HFFc6 (cell line): ENCODE measurements around the gene ZNF669. TPM values are rescaled to one million over a fixed set of nuclear protein-coding genes. Genes with fewer than 3 reads are reported as not detected.

Source experiments
- DNase-seq: peaks from one replicate; pipeline ENCODE4 v3.0.0-alpha.2; 2018
- H3K27ac Mint-ChIP-seq: 2 replicates; pipeline ENCODE4 v1.8.0; 2020; ENCODE audit warnings: mild to moderate bottlenecking, mixed read lengths
- H3K27me3 Mint-ChIP-seq: 2 replicates; pipeline ENCODE4 v1.8.0; 2021; ENCODE audit warnings: mild to moderate bottlenecking, moderate library complexity, mixed read lengths; ENCODE audit not compliant: insufficient read depth
- H3K36me3 Mint-ChIP-seq: 2 replicates; pipeline ENCODE4 v1.8.0; 2021; ENCODE audit warnings: low read depth, mixed read lengths
- H3K4me1 Mint-ChIP-seq: 2 replicates; pipeline ENCODE4 v1.8.0; 2020; ENCODE audit warnings: low read depth, mixed read lengths
- H3K4me3 Mint-ChIP-seq: 2 replicates; pipeline ENCODE4 v1.8.0; 2020; ENCODE audit warnings: mild to moderate bottlenecking, moderate library complexity, mixed read lengths
- H3K9me3 Mint-ChIP-seq: 2 replicates; pipeline ENCODE4 v1.8.0; 2020; ENCODE audit warnings: mild to moderate bottlenecking, mixed read lengths
- total RNA-seq, 6 experiments: library from RNA; stranded (reverse); fragmentation: NEBNext Ultra II Directional; extraction: Animal tissue kit (Norgen Biotek cat#: 25700); gene quantifications; 2 replicates in 1 of 6; 3 replicates in 5 of 6; pipeline ENCODE4 v1.2.3, GENCODE V29; 2021
- TF ChIP-seq, protein P1 (sequence below): fragments of 200-600 bp; sonication (generic); IDR thresholded peaks from 2 replicates; pipeline ENCODE4 v1.5.0; 2021; ENCODE audit warnings: antibody characterized with exemption, mild to moderate bottlenecking

Gene ZNF669
- total RNA-seq, 6 experiments from 2014 or later: 4.4 to 5.4 (median 4.8) TPM

DNA sequence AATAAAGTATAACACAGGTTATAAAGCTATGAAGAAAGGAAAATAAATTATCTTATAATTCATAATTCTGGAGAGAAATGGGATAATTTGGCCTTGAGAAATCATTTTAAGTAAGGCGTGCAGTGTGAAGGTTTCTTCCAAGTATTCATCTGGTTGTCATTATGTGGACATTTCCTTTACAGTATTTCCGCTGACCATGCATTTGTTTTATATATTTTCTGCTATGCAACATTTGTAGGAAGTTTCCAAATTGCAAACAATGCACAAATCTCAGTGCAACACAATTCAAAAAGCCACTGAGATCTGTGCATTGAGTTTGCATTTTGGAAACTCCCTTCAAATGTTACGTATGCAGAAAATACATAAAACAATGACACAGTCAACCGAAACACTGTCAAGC is 43.4 kb downstream of the ZNF669 start:
- peaks cover 33% of the 10 kb centered on the region for H3K36me3 Mint-ChIP-seq
- peaks cover 58% of the 10 kb centered on the region for H3K9me3 Mint-ChIP-seq
- H3K4me1 Mint-ChIP-seq: no peaks in the 10 kb centered on the region
- H3K27me3 Mint-ChIP-seq: peaks cover 1% of the 10 kb centered on the region; the same call in 1 of the 2 replicates
- TF ChIP-seq, protein P1, sequence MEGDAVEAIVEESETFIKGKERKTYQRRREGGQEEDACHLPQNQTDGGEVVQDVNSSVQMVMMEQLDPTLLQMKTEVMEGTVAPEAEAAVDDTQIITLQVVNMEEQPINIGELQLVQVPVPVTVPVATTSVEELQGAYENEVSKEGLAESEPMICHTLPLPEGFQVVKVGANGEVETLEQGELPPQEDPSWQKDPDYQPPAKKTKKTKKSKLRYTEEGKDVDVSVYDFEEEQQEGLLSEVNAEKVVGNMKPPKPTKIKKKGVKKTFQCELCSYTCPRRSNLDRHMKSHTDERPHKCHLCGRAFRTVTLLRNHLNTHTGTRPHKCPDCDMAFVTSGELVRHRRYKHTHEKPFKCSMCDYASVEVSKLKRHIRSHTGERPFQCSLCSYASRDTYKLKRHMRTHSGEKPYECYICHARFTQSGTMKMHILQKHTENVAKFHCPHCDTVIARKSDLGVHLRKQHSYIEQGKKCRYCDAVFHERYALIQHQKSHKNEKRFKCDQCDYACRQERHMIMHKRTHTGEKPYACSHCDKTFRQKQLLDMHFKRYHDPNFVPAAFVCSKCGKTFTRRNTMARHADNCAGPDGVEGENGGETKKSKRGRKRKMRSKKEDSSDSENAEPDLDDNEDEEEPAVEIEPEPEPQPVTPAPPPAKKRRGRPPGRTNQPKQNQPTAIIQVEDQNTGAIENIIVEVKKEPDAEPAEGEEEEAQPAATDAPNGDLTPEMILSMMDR: no peak
- no peak overlapping the region for H3K27ac Mint-ChIP-seq
- H3K4me3 Mint-ChIP-seq: no peak overlapping the region
- DNase-seq: no peak

DNA sequence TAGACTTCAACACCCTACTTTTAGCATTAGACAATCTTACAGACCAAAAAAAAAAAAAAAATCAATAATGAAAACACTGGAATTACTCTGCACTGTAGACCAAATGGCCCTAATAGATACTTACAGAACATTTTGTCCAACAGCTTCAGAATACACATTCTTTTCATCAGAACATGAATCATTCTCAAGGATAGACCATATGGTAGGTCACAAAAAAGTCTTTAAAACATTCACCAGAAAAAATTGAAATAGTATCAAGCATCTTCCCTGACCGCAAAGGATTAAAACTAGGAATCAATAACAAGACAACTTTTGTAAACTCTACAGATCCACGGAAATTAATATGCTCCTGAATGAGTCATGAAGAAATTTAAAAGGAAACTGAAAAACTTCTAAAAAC is 48.1 kb downstream of the ZNF669 start:
- Mint-ChIP-seq H3K27ac (no peak overlapping the region), H3K4me1 (0 out of 2 replicates have a peak, but pooled peaks cover 6% of the 10 kb centered on the region), H3K27me3 (no peaks in the 10 kb centered on the region), H3K4me3 (no peak overlapping the region), H3K9me3 (peaks cover 65% of the 10 kb centered on the region), H3K36me3 (peaks cover 35% of the 10 kb centered on the region)
- DNase-seq: no peak
- TF ChIP-seq, protein P1: no peak

DNA sequence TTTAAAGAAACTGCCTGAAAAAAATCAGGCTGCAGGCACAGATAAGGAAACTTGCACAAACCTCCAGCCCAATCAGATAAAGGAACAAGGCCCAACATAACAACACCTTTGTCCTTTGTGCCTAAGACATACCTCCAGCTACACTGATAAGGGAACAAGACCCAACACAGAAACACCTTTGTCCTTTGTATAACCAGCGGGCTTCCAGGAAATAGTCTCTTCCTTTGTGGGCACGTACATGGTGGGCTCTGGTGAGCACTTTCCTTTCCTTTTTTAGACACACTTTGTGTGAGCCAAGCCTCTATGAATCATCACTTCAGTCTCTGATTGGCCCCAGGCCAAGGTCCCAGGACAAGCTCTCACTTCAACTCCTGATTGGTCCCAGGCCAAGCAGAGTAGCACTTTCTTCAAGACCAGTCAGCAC is 49.2 kb downstream of the ZNF669 start:
- Mint-ChIP-seq H3K9me3 (peaks cover 75% of the 10 kb centered on the region), H3K27ac (no peak overlapping the region), H3K4me3 (no peak overlapping the region), H3K4me1 (0 out of 2 replicates have a peak, but pooled peaks cover 6% of the 10 kb centered on the region), H3K36me3 (peaks cover 35% of the 10 kb centered on the region), H3K27me3 (no peaks in the 10 kb centered on the region)
- TF ChIP-seq, protein P1: no peak
- DNase-seq: no peak

Other genes starting within 250 kb of the ZNF669 start
- 10 to 100 TPM; 28.2 to 32.8 (median 30.6) TPM for gene AHCTF1, start 172.4 kb downstream of the ZNF669 start, total RNA-seq
- gene ZNF695, start 96.3 kb downstream of the ZNF669 start, total RNA-seq: 1 to 10 TPM in 5 of 6 experiments, under 1 TPM in 1; 0.78 to 3.2 (median 2.6) TPM
- 1 to 10 TPM; 1.3 to 1.9 (median 1.5) TPM for gene ZNF670, start 25.5 kb downstream of the ZNF669 start, total RNA-seq
- 10 to 100 TPM; 10.3 to 17.2 (median 14.0) TPM for gene ZNF124, start 67.7 kb upstream of the ZNF669 start, total RNA-seq
- not detected for gene VN1R5, start 151.7 kb upstream of the ZNF669 start, total RNA-seq
- gene ZNF496, start 227.5 kb upstream of the ZNF669 start, total RNA-seq: 10 to 100 TPM; 13.7 to 19.9 (median 17.1) TPM